HG03558 (cell line): ENCODE data around the gene EMC1.
"Not testable (repeated sequence)": the region's sequence is repeated elsewhere in the genome, so short reads cannot be mapped to it uniquely, and the experiment has no call there.

Experiments
- ATAC-seq: cut with Tn5 transposase; IDR thresholded peaks from one replicate; pipeline ENCODE4 v1.9.1; 2021; ENCODE audit warnings: moderate number of reproducible peaks; ENCODE audit not compliant: unreplicated experiment; ENCODE audit errors: extremely low read depth

The EMC1 gene

GRCh38 chr1:19197845-19198244 lies 53.5 kb downstream of the EMC1 start:
- no peak for ATAC-seq

- ATAC-seq = no peak
These were observed 55.0 kb downstream of the EMC1 start for GRCh38 chr1:19196331-19196730.

- ATAC-seq = no peak
These were observed 58.3 kb downstream of the EMC1 start for GRCh38 chr1:19193004-19193403.

GRCh38 chr1:19191811-19192210 lies 59.5 kb downstream of the EMC1 start:
- ATAC-seq = no peak

- no peak for ATAC-seq
These were observed 60.9 kb downstream of the EMC1 start for GRCh38 chr1:19190468-19190867.

GRCh38 chr1:19189270-19189669 lies 62.1 kb downstream of the EMC1 start:
- no peak for ATAC-seq

GRCh38 chr1:19187852-19188251 lies 63.5 kb downstream of the EMC1 start:
- no peak for ATAC-seq

GRCh38 chr1:19186001-19186400 lies 65.3 kb downstream of the EMC1 start:
- ATAC-seq = no peak

GRCh38 chr1:19182223-19182622 lies 69.1 kb downstream of the EMC1 start:
- no peak for ATAC-seq

- ATAC-seq = not testable (repeated sequence)
These were observed 71.1 kb downstream of the EMC1 start for GRCh38 chr1:19180265-19180657.

- no peak for ATAC-seq
These were observed 71.6 kb downstream of the EMC1 start for GRCh38 chr1:19179597-19180264.

GRCh38 chr1:19178734-19179398 lies 72.5 kb downstream of the EMC1 start:
- ATAC-seq = no peak

- no peak for ATAC-seq
These were observed 73.5 kb downstream of the EMC1 start for GRCh38 chr1:19177811-19178210.

GRCh38 chr1:19169642-19170041 lies 81.7 kb downstream of the EMC1 start:
- ATAC-seq = no peak

- ATAC-seq = no peak
These were observed 84.2 kb downstream of the EMC1 start for GRCh38 chr1:19167140-19167539.

GRCh38 chr1:19166066-19166465 lies 85.3 kb downstream of the EMC1 start:
- no peak for ATAC-seq
